Fibroblast of skin of scalp (primary cell): Measurements from ENCODE around the gene ARHGEF19.
A peak's percentile ranks its signal among the peaks of the same experiment; 100 is the strongest.
"Not testable (repeated sequence)": the region's sequence is repeated elsewhere in the genome, so short reads cannot be mapped to it uniquely, and the experiment has no call there.

Source experiments
- DNase-seq: peaks from one replicate; pipeline ENCODE4 v3.0.0-alpha.2; 2013

Gene ARHGEF19

GRCh38 chr1:16164213-16165072 lies 48.0 kb downstream of the ARHGEF19 start:
- DNase-seq = peak; percentile 94

- DNase-seq = not testable (repeated sequence)
Observed at GRCh38 chr1:16163608-16164212, 48.7 kb downstream of the ARHGEF19 start.

- no peak for DNase-seq
Observed at GRCh38 chr1:16162163-16162822, 50.2 kb downstream of the ARHGEF19 start.

DNA sequence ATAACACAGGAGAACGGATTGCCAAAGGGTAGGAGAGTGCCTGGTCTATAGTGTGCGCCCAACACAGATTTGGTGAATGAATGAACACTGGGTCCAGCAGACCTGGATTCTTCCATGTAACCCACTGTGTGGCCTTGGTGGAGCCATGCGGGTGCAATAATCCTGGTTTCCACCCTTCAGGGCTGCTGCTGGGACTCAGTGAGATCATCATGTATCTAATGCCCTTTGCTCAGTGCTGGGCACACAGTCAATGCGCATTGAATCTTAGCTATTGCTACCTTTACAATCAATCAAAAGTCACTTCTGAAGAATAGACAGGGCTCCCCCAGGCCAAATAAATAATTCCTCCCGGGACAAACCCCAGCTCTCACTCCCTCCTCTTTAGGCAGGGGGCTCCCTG lies 50.7 kb downstream of the ARHGEF19 start:
- no peak for DNase-seq

DNA sequence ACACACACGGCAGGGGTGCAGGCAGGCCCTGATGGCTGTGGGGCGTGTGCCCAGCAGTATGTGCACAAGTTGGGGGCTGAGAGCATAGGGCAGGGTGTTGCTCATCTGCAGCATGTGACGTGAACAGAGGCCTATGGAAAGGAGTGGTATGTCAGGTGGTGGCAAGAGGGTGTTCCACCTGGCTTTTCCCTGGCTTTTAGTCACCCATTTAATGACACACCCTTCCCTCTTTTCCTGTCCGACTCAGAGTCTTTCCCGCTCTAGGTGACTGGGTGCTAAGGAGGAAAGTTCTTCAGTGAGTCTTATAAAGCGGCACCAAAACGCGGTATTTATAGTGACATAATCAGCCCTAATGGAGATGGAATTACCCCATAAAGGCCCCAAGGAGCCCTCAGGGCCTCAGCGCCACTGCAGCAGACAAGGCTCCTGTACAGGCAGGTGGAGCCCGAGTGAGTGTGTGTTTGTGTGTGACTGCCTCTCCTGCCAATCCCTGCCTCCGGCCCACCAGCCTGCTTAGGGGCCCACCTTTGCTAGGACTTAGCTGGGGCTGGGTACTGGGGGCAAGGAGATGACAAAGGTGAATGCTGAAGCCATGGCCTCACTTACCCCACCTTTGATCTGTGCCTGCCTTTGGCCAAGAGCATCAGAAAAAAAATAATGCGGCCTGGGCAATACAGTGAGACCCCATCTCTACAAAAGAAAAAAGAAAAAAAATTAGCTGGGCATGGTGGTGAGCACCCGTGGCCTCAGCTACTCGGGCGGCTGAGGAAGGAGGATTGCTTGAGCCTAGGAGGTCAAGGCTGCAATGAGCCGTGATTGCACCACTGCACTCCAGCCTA lies 53.2 kb downstream of the ARHGEF19 start:
- DNase-seq = no peak

GRCh38 chr1:16158025-16158424 lies 54.4 kb downstream of the ARHGEF19 start:
- DNase-seq = no peak

GRCh38 chr1:16156848-16157495 lies 55.5 kb downstream of the ARHGEF19 start:
- DNase-seq = no peak

- peak; percentile 89 for DNase-seq
Observed at GRCh38 chr1:16155537-16156410, 56.7 kb downstream of the ARHGEF19 start, which contains the start of gene EPHA2. TSS of gene EPHA2 (minus strand) at chr1:16156069. CDS start at chr1:16155932, 137 bp downstream.

DNA sequence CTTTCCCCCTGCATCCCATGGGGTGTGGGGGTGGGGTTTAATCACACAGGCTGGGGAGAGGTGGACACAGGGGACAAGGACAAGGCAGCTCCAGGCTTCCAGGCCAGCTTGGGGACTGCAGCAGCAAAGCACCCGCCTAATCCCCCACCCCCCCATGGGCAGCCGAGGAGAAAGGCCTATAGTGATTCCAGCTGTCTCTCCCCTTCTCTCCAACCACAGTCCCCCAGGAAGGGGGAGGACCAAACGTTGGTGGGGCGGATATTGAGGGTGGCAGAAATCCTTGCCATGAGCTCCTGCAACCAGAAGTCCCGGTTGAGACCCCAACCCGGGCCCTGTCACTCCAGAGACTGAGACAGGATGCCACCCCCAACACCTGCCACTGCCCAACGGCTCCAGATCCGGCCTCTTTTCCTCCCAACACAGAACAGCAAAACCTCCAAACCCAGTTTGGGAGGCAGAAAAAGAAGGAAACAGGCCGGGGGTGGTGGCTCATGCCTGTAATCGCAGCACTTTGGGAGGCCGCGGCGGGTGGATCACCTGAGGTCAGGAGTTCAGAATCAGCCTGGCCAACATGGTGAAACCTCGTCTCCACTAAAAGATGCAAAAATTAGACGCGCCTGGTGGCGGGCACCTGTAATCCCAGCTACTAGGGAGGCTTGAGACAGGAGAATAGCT lies 58.3 kb downstream of the ARHGEF19 start:
- no peak for DNase-seq

GRCh38 chr1:16153096-16153998 lies 59.1 kb downstream of the ARHGEF19 start:
- DNase-seq = no peak

GRCh38 chr1:16152481-16153087 lies 59.9 kb downstream of the ARHGEF19 start:
- DNase-seq = peak; percentile 44

DNA sequence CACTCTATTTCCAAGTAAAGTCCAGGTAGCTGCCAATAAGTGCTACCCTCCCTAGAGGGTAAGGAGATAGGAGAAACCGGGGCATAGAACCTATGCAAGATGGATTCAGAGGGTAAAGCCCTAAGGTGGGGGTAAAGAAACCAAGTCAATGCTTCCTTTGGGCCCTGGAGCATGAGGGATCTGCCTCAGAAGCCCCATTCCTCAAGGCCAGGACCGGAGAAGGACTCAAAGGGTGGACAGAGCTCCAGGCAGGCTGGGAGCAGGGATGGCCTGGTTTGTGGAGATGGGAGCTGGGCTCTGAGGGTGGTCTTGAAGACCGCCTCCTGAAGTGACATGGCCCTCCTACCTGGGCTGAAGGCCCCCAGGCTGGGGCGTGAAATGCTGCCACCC lies 60.5 kb downstream of the ARHGEF19 start:
- no peak for DNase-seq

- DNase-seq = peak; percentile 49
Observed at GRCh38 chr1:16151196-16151994, 61.1 kb downstream of the ARHGEF19 start.

DNA sequence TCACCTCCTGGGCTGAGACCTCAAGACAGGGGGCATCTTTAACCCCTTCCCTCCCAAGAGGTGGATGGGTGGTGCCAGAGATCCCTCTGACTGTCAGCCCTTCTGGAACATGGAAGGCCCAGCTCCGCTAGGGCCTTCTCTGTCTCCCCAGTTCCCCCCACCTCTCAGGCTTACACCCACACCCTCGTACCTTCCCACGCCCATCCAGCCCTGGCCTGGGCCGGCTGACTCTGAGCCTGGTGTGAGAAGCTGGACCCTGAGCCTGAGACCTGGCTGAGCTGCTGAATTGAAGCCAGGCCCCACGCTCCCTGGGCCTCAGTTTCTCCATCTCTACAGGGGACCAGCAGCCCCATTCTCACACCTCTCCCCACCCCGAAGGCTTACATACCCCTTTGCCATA lies 61.9 kb downstream of the ARHGEF19 start:
- DNase-seq = no peak

- DNase-seq = no peak
Observed at GRCh38 chr1:16149702-16150488, 62.6 kb downstream of the ARHGEF19 start.

GRCh38 chr1:16149146-16149545 lies 63.3 kb downstream of the ARHGEF19 start:
- no peak for DNase-seq
